ENCODE results near the gene EIF2B5. TPM values are rescaled to one million over a fixed set of nuclear protein-coding genes. Genes with fewer than 3 reads are reported as not detected.

EIF2B5 gene
- total RNA-seq, 4 donors from 2014 or later, result 45.1 to 49.7 (median 48.1) TPM

DNA sequence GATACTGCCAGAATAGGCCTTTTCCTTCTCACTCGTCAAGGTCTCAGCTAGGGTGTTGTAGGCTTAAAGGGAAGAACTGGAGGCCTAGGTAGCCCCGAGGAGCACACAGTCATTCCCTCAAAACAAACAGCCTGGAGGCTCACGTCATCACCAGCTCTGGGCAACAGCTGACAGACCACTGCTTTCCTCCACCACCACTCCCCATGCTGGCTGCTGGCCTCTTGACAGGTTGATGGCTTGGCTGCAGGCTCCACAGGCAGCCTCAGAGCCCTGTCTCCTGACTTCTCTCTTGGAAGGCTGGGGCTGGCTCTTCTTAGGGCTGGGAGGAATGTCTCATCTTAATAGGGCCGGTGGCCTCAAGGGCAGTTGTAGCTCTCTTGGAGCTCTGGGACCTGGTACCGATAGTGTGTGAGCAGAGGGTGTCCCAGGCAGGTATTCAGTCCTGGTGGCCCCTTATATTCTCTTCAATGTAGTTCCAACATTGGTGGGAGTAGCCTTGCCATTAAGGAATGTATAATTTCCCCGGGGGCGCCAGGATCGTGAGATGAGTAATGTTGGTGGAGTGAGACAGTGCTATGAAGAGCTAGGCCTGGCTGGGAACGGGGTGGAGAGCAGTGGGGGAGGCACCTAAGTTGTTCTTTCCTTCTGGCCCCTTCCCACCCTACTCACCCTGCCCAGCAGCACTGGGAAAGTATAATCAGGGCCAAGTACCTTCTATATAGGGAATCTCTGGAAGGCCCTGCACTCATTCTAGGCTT, 33.4 kb downstream of the EIF2B5 start:
- peaks cover 0 to 45% (median 20%) of the 10 kb centered on the region in 4 donors for H3K36me3 ChIP-seq
- in situ Hi-C loops (cut with MboI; ENCODE audit: low pct_ligation_motif_present in 1 of 4, low pct_unique_long_range_greater_than_20kb in 1 of 4, low sequenced_read_pairs in 3 of 4) (no loop called here), intact Hi-C loops (cut with DNase I; ENCODE audit: low total_unique reads) (no loop called here)
- H3K27me3 ChIP-seq, result no peaks in the 10 kb centered on the region
- H3K9me3 ChIP-seq, result no peaks in the 10 kb centered on the region
- peak overlapping the region in 2 of 4 donors; percentile 14 to 21 for H3K27ac ChIP-seq
- no peaks in the 10 kb centered on the region for H3K4me1 ChIP-seq
- DNase-seq, result no peak
- WGBS, 2 donors (ENCODE audit: low coverage in 1 of 2), result 78 to 82% methylated on average over 2 to 9 of the region's 9 CpGs
- no peak overlapping the region for H3K4me3 ChIP-seq
- TF ChIP-seq, protein P1, sequence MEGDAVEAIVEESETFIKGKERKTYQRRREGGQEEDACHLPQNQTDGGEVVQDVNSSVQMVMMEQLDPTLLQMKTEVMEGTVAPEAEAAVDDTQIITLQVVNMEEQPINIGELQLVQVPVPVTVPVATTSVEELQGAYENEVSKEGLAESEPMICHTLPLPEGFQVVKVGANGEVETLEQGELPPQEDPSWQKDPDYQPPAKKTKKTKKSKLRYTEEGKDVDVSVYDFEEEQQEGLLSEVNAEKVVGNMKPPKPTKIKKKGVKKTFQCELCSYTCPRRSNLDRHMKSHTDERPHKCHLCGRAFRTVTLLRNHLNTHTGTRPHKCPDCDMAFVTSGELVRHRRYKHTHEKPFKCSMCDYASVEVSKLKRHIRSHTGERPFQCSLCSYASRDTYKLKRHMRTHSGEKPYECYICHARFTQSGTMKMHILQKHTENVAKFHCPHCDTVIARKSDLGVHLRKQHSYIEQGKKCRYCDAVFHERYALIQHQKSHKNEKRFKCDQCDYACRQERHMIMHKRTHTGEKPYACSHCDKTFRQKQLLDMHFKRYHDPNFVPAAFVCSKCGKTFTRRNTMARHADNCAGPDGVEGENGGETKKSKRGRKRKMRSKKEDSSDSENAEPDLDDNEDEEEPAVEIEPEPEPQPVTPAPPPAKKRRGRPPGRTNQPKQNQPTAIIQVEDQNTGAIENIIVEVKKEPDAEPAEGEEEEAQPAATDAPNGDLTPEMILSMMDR (IDR thresholded peaks at IDR 0.05), result no peak
- TF ChIP-seq EP300 (IDR thresholded peaks at IDR 0.05; ENCODE audit: low read depth) (no peak), POLR2A (IDR thresholded peaks at IDR 0.05) (no peak), POLR2AphosphoS5 (IDR thresholded peaks at IDR 0.05) (no peak)

GRCh38 chr3:184169896-184170875, 35.0 kb downstream of the EIF2B5 start:
- Histone ChIP-seq H3K27ac (no peak overlapping the region), H3K36me3 (peaks cover 0 to 30% (median 15%) of the 10 kb centered on the region in 4 donors), H3K4me1 (peaks cover 0 to 7% (median 4%) of the 10 kb centered on the region in 4 donors), H3K4me3 (no peak overlapping the region), H3K9me3 (no peaks in the 10 kb centered on the region), H3K27me3 (no peaks in the 10 kb centered on the region)
- 79 to 95% methylated on average over 5 to 66 of the region's 66 CpGs for WGBS, 2 donors (ENCODE audit: low coverage in 1 of 2)
- intact Hi-C loops (cut with DNase I; ENCODE audit: low total_unique reads), result no loop called here
- in situ Hi-C loops (cut with MboI; ENCODE audit: low pct_ligation_motif_present in 1 of 4, low pct_unique_long_range_greater_than_20kb in 1 of 4, low sequenced_read_pairs in 3 of 4), result no loop called here
- DNase-seq, result no peak
- TF ChIP-seq POLR2AphosphoS5 (IDR thresholded peaks at IDR 0.05), result no peak
- TF ChIP-seq, protein P1 (IDR thresholded peaks at IDR 0.05), result no peak
- no peak for TF ChIP-seq POLR2A (IDR thresholded peaks at IDR 0.05)
- no peak for TF ChIP-seq EP300 (IDR thresholded peaks at IDR 0.05; ENCODE audit: low read depth)

GRCh38 chr3:184171562-184171961, 36.4 kb downstream of the EIF2B5 start:
- intact Hi-C loops (cut with DNase I; ENCODE audit: low total_unique reads), result no loop called here
- Histone ChIP-seq H3K4me1 (peaks cover 10 to 18% (median 15%) of the 10 kb centered on the region in 4 donors), H3K27me3 (no peaks in the 10 kb centered on the region), H3K9me3 (no peaks in the 10 kb centered on the region), H3K27ac (no peak overlapping the region), H3K4me3 (no peak overlapping the region), H3K36me3 (peaks cover 0 to 20% (median 9%) of the 10 kb centered on the region in 4 donors)
- DNase-seq, result no peak
- TF ChIP-seq, protein P1 (IDR thresholded peaks at IDR 0.05), result no peak
- TF ChIP-seq POLR2A (IDR thresholded peaks at IDR 0.05), result no peak
- no peak for TF ChIP-seq POLR2AphosphoS5 (IDR thresholded peaks at IDR 0.05)
- TF ChIP-seq EP300 (IDR thresholded peaks at IDR 0.05; ENCODE audit: low read depth), result no peak
- in situ Hi-C loops (cut with MboI; ENCODE audit: low pct_ligation_motif_present in 1 of 4, low pct_unique_long_range_greater_than_20kb in 1 of 4, low sequenced_read_pairs in 3 of 4), result no loop called here
- WGBS, 2 donors (ENCODE audit: low coverage in 1 of 2), result 75 to 100% methylated on average over 2 to 9 of the region's 9 CpGs

Data from transverse colon (tissue), 4 donors.